HG03342 (cell line): ENCODE measurements around the gene FAM174C.

Experiments
- ATAC-seq: cut with Tn5 transposase; IDR thresholded peaks from one replicate; pipeline ENCODE4 v1.9.1; 2021; ENCODE audit warnings: mild to moderate bottlenecking, moderate library complexity; ENCODE audit not compliant: unreplicated experiment

The FAM174C gene

GRCh38 chr19:1272423-1273262 lies 2.7 kb upstream of the FAM174C start:
- no peak for ATAC-seq

- no peak for ATAC-seq
These were observed 1.9 kb upstream of the FAM174C start for GRCh38 chr19:1273263-1274041.

- ATAC-seq, result no peak
These were observed 1.1 kb upstream of the FAM174C start for GRCh38 chr19:1274081-1274851.

- no peak for ATAC-seq
These were observed 474 bp upstream of the FAM174C start for GRCh38 chr19:1274852-1275259.

DNA sequence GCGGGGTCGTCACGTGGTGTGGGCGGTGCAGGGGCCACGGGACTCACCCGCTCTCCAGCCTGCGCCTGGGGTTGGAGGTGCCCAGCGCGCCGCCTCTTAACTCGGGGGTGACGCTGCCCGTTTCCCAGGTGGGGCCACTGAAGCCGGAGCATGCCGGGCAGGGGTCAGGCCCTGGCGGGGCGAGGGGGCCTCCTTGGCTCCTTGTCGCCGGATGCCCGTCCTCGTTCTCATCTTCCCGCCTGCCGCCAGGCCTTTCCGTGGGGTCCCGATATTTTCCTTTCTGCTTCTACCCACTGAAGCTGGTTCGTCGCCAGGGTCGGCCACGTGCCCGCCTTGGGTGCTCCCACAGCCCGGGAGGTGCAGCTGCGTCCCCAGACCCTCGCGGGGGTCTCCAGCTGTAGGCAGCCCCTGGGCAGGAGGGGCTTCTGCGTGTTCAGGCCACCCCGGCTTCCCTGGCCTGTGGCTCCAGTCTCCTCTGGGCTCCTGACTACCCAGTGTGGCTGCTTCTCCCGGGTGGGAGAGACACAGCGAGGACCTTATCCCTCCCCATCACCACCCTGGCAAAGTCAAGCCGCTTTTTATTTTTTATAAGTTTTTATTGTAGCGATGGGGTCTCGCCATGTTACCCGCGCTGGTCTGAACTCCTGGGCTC lies 772 bp downstream of the FAM174C start:
- no peak for ATAC-seq

GRCh38 chr19:1276628-1277022 lies 1.3 kb downstream of the FAM174C start:
- no peak for ATAC-seq

GRCh38 chr19:1277061-1277460 lies 1.7 kb downstream of the FAM174C start:
- ATAC-seq, result no peak

DNA sequence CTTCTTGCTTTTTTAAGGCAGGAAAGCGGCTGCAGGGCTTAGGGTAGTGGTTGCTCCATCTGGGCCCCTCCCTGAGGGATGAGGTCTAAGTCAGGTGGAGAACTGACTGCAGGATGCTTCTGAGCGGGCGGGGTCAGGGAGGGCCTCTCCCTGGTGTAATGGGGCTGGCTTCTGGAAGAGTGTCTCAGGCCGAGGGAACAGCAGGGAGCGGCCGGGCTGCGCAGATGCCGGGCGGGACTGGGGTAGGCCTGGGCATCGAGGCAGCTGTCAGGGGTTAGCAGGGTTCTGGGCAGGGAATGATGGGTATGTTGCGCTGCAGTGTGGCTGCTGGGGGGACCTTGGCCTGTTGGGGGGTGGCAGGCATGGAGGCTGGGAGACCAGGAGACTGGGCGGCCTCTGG lies 2.7 kb downstream of the FAM174C start:
- no peak for ATAC-seq

GRCh38 chr19:1278713-1279660 lies 3.7 kb downstream of the FAM174C start:
- ATAC-seq, result no peak

GRCh38 chr19:1279782-1280341 lies 4.5 kb downstream of the FAM174C start:
- ATAC-seq, result no peak

GRCh38 chr19:1280636-1281568 lies 5.6 kb downstream of the FAM174C start:
- no peak for ATAC-seq

DNA sequence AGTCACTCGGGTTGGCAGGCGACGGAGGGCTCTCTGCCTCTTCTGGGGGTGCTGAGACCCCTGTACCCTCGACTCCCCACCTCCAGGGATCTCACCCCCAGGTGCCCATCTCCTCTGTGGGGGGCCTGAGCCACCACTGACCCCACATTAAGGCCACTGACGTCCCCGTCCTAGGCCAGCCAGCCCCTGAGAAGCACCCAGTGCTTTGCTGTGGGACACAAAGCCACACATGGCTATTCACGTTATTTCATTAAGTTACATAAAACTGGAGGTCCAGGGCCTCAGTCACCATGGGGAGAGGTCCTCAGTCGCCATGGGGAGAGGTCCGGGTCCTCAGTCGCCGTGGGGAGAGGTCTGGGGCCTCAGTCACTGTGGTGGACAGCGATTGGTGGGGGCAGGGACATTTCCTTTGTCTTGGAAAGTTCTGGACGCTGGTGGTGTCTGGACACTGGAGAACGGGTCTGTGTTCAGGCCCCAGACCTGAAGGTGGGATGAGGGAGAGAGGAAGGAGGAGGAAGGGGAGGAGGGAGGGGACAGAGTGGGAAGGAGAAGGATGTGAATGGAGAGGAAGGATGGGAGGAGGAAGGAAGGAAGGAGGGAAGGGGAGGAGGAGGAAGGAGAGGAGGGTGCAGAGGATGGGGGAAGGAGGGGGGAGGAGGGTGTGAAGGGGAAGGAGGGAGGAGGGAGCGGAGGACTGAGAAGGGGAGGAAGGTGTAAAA lies 6.4 kb downstream of the FAM174C start:
- no peak for ATAC-seq

DNA sequence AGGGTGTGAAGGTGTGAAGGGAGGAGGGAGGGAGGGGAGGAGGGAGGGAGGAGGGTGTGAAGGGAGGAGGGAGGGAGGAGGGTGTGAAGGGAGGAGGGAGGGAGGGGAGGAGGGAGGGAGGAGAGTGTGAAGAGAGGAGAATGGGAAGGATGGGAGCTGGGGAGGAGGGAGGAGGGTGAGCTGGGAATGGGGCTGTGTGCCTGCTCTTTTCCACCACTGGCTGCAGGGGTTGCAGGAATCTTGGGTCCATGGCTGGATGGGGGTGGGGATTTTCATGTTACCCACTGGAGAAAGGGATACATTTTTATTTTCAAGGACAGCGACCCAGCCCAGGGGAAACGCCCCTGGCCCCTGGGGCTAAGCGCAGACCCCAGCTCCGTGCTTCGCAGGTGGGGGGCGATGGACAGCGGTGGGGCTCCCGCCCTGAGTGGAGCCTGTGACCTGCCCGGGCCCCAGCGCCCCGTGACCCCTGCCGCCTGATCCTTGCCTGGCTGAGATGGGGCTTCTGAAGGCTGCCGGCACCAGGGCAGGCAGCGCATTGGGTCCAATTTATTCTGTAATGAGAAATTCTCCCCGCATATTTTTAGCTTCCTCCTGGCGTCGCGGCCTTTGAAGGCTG lies 7.4 kb downstream of the FAM174C start:
- ATAC-seq, result no peak

- ATAC-seq, result no peak
These were observed 8.0 kb downstream of the FAM174C start for GRCh38 chr19:1283207-1283916.

- no peak for ATAC-seq
These were observed 8.6 kb downstream of the FAM174C start for GRCh38 chr19:1283917-1284292.

DNA sequence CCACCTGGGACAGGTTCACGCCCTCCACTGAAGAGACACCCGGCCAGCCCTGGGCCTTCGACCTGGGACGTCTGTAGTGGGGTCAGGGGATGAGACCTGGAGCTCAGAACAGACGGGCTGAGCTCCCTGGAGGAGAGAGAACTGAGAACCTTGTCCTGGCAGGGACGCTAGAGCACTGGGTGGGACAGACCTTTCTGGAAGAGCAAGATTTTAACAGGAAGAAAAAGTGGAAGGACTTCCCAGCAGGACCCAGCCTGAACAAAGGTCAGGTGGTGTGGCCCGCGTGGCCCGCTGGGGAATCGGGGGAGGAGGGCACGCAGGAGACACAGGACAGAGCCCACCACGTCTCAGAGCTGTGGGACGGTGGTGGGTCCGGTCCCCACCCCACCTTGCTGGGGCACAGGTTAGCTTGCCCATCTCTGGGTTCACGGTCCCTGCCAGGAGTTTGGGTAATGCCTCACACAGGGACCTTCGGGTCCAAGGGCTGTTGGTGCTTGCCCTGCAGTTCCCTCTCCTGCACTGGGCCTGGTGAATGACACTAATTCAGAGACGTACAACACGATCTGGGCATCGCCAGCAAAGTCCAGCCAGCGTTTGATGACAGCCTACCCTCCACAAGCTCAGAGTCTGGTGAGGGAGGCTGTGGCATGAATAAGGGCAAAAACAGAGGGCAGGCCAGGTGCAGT lies 9.1 kb downstream of the FAM174C start:
- ATAC-seq, result no peak
